Neural cell (in vitro differentiated cells): ENCODE data around the gene MBD4. TPM values are rescaled to one million over a fixed set of nuclear protein-coding genes. Genes with fewer than 3 reads are reported as not detected.

Experiments used
- H2AFZ ChIP-seq: fragments of 200-600, 300-800 bp; sonication (generic), shearing (Covaris generic); 2 replicates; pipeline ENCODE4 v1.6.0; 2014; ENCODE audit warnings: low read depth, mild to moderate bottlenecking, antibody characterized with exemption, low read length, moderate library complexity
- H3F3A ChIP-seq: fragments of 200-600 bp; shearing (Covaris generic); 2 replicates; pipeline ENCODE4 v1.6.1; 2016; ENCODE audit warnings: mild to moderate bottlenecking, moderate library complexity, mixed read lengths, antibody characterized with exemption, low read length; ENCODE audit not compliant: insufficient read depth, poor library complexity, severe bottlenecking
- H3K27ac ChIP-seq: fragments of 200-600, 300-800 bp; sonication (generic), shearing (Covaris generic); 2 replicates; pipeline ENCODE4 v1.5.1; 2014; ENCODE audit warnings: mild to moderate bottlenecking, low read length, moderate library complexity
- H3K27me3 ChIP-seq: fragments of 300-800, 200-600 bp; sonication (generic), shearing (Covaris generic); 2 replicates; pipeline ENCODE4 v1.6.0; 2014; ENCODE audit warnings: mild to moderate bottlenecking, low read depth, low read length, moderate library complexity; ENCODE audit not compliant: insufficient read depth
- H3K36me3 ChIP-seq: fragments of 300-800, 200-600 bp; sonication (generic), shearing (Covaris generic); 2 replicates; pipeline ENCODE4 v1.5.1; 2014; ENCODE audit warnings: mild to moderate bottlenecking, antibody characterized with exemption, low read length, moderate library complexity; ENCODE audit not compliant: insufficient read depth
- H3K4me2 ChIP-seq: fragments of 300-800, 200-600 bp; sonication (generic), shearing (Covaris generic); 2 replicates; pipeline ENCODE4 v1.6.0; 2014; ENCODE audit warnings: mild to moderate bottlenecking, low read length
- H3K4me3 ChIP-seq: fragments of 300-800, 200-600 bp; sonication (generic), shearing (Covaris generic); 2 replicates; pipeline ENCODE4 v1.5.1; 2014; ENCODE audit warnings: mild to moderate bottlenecking, low read length, moderate library complexity
- H3K79me2 ChIP-seq: fragments of 200-600 bp; shearing (Covaris generic); replicated peaks from 2 replicates; pipeline ENCODE4 v1.6.0; 2014; ENCODE audit warnings: mild to moderate bottlenecking, low read length, moderate library complexity; ENCODE audit not compliant: insufficient read depth
- H3K9ac ChIP-seq: fragments of 300-800, 200-600 bp; sonication (generic), shearing (Covaris generic); 2 replicates; pipeline ENCODE4 v1.6.1; 2016; ENCODE audit warnings: mild to moderate bottlenecking, low read length, mixed read lengths
- H3K9me2 ChIP-seq: fragments of 200-600 bp; shearing (Covaris generic); 2 replicates; pipeline ENCODE4 v1.6.1; 2016; ENCODE audit warnings: mild to moderate bottlenecking, low read length, mixed read lengths; ENCODE audit not compliant: insufficient read depth
- H3K9me3 ChIP-seq: fragments of 200-600, 300-800 bp; sonication (generic), shearing (Covaris generic); 2 replicates; pipeline ENCODE4 v1.6.1; 2016; ENCODE audit warnings: mild to moderate bottlenecking, mixed run types, low read length, moderate library complexity, mixed read lengths
- H4K20me1 ChIP-seq: fragments of 200-600 bp; shearing (Covaris generic); 2 replicates; pipeline ENCODE4 v1.6.1; 2016; ENCODE audit warnings: mild to moderate bottlenecking, mixed run types; ENCODE audit not compliant: insufficient read depth
- MXI1 ChIP-seq: fragments of 450-650 bp; conservative IDR thresholded peaks from 2 replicates; pipeline ENCODE4 v1.6.1; 2014; ENCODE audit warnings: antibody characterized with exemption, mild to moderate bottlenecking; ENCODE audit not compliant: poor library complexity, severe bottlenecking
- POLR2AphosphoS5 ChIP-seq: IDR thresholded peaks from 2 replicates; pipeline ENCODE4 v1.6.1; 2012
- SMC3 ChIP-seq: fragments of 450-650 bp; conservative IDR thresholded peaks from 2 replicates; pipeline ENCODE4 v1.6.1; 2014; ENCODE audit warnings: antibody characterized with exemption, mild to moderate bottlenecking, moderate library complexity; ENCODE audit not compliant: poor library complexity
- TAF1 ChIP-seq: IDR thresholded peaks from 2 replicates; pipeline ENCODE4 v1.6.1; 2012; ENCODE audit warnings: low read depth
- polyA plus RNA-seq: library from polyadenylated mRNA; depleted of rRNA; stranded (reverse); fragments of >200 nt; gene quantifications from 2 replicates; pipeline ENCODE4 v1.2.3, GENCODE V29; 2014
- TF ChIP-seq, protein P1 (sequence below): fragments of 450-650 bp; IDR thresholded peaks from 2 replicates; pipeline ENCODE4 v1.5.1; 2014; ENCODE audit warnings: antibody characterized with exemption, mild to moderate bottlenecking, moderate library complexity; ENCODE audit not compliant: poor library complexity, severe bottlenecking
- TF ChIP-seq, protein P2 (sequence below): IDR thresholded peaks from 2 replicates; pipeline ENCODE4 v1.6.1; 2012; ENCODE audit warnings: borderline replicate concordance

Gene MBD4
- polyA plus RNA-seq, 1 donor from 2014 or later: 50.0 TPM

DNA sequence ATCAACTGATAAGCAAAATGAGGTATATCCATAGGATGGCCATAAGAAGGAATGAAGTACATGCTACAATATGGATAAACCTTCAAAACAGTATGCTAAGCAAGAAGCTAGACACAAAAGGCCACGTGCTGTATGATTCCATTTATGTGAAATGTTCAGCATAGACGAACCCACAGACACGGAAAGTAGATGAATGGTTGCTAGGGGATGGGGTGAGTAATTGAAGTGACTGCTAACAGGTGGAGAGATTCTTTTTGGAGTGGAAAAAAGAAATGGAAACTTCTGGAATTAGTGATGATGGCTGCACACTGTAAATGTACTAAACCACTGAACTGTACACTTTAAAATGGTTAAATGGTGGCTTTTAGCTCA, 10.7 kb downstream of the MBD4 start:
- TF ChIP-seq POLR2AphosphoS5 (no peak), TAF1 (no peak), SMC3 (no peak), MXI1 (no peak)
- TF ChIP-seq, protein P1, sequence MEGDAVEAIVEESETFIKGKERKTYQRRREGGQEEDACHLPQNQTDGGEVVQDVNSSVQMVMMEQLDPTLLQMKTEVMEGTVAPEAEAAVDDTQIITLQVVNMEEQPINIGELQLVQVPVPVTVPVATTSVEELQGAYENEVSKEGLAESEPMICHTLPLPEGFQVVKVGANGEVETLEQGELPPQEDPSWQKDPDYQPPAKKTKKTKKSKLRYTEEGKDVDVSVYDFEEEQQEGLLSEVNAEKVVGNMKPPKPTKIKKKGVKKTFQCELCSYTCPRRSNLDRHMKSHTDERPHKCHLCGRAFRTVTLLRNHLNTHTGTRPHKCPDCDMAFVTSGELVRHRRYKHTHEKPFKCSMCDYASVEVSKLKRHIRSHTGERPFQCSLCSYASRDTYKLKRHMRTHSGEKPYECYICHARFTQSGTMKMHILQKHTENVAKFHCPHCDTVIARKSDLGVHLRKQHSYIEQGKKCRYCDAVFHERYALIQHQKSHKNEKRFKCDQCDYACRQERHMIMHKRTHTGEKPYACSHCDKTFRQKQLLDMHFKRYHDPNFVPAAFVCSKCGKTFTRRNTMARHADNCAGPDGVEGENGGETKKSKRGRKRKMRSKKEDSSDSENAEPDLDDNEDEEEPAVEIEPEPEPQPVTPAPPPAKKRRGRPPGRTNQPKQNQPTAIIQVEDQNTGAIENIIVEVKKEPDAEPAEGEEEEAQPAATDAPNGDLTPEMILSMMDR: no peak
- TF ChIP-seq, protein P2, sequence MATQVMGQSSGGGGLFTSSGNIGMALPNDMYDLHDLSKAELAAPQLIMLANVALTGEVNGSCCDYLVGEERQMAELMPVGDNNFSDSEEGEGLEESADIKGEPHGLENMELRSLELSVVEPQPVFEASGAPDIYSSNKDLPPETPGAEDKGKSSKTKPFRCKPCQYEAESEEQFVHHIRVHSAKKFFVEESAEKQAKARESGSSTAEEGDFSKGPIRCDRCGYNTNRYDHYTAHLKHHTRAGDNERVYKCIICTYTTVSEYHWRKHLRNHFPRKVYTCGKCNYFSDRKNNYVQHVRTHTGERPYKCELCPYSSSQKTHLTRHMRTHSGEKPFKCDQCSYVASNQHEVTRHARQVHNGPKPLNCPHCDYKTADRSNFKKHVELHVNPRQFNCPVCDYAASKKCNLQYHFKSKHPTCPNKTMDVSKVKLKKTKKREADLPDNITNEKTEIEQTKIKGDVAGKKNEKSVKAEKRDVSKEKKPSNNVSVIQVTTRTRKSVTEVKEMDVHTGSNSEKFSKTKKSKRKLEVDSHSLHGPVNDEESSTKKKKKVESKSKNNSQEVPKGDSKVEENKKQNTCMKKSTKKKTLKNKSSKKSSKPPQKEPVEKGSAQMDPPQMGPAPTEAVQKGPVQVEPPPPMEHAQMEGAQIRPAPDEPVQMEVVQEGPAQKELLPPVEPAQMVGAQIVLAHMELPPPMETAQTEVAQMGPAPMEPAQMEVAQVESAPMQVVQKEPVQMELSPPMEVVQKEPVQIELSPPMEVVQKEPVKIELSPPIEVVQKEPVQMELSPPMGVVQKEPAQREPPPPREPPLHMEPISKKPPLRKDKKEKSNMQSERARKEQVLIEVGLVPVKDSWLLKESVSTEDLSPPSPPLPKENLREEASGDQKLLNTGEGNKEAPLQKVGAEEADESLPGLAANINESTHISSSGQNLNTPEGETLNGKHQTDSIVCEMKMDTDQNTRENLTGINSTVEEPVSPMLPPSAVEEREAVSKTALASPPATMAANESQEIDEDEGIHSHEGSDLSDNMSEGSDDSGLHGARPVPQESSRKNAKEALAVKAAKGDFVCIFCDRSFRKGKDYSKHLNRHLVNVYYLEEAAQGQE: no peak
- Histone ChIP-seq H3K36me3 (no peaks in the 10 kb centered on the region), H3K9ac (peak overlapping the region; percentile 49), H3F3A (no peaks in the 10 kb centered on the region), H3K79me2 (no peaks in the 10 kb centered on the region), H3K27ac (peak overlapping the region; percentile 43), H4K20me1 (no peaks in the 10 kb centered on the region), H3K9me2 (no peaks in the 10 kb centered on the region), H3K27me3 (no peaks in the 10 kb centered on the region), H3K9me3 (no peaks in the 10 kb centered on the region), H3K4me2 (peak overlapping the region; percentile 70), H3K4me3 (peak overlapping the region; percentile 74), H2AFZ (peak overlapping the region; percentile 97)

DNA sequence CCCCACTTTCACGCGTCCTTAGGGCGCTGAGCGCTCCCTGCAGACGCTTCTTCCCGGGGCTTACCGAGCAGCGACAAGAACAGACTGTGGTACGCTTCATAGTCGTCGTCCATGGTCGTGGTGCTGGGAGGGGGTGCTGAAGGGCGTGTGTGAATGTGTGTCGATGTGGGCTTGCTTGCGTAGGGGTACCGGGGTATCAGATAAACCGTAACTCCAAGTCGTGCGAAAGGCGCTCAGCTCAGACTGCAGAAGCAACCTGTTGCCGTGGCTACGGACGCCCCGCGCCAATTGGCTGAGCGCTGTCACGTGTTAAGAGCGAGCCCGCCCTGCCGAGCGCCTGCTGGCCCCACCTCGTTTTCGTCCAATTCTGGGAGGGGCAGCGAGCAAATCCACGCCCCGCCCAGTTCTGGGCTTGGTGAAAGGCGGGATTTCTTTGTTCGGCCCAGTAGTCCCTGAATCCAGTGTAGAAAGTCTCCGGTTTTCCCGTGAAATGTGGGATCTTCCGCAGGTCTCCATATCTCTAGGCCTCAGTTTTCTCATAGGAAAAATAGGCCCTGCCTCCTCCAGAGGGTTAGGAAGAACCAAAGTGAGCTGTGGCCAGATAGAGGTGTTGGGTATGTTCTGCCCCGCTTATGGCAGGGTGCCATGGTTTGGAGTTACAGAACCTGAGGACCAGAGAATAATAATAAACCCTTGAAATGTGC, 11.2 kb downstream of the MBD4 start, which contains the start of gene EFCAB12:
Gene EFCAB12, minus strand, starts transcription at position 261 of the 704 bp plus-strand sequence. Its CDS starts 148 bp downstream, at position 113.
- Histone ChIP-seq H2AFZ (peak within 1 kb of the TSS; percentile 97), H3K79me2 (no peaks in the 10 kb centered on the region), H3K27me3 (no peaks in the 10 kb centered on the region), H3K4me3 (peak within 1 kb of the TSS; percentile 74), H3K9me2 (no peaks in the 10 kb centered on the region), H3K9ac (peak within 1 kb of the TSS; percentile 49), H3K9me3 (no peaks in the 10 kb centered on the region), H3K36me3 (no peaks in the 10 kb centered on the region), H3K27ac (peak within 1 kb of the TSS; percentile 43), H4K20me1 (no peaks in the 10 kb centered on the region), H3F3A (no peaks in the 10 kb centered on the region), H3K4me2 (peak within 1 kb of the TSS; percentile 70)
- TF ChIP-seq, protein P1: peak; percentile 14
- TF ChIP-seq MXI1: peak; percentile 75
- TF ChIP-seq TAF1: no peak
